OCI-LY3 (cell line): Measurements from ENCODE around the gene RNF112.
"Not testable (repeated sequence)": the region's sequence is repeated elsewhere in the genome, so short reads cannot be mapped to it uniquely, and the experiment has no call there.

ENCODE experiments used
- H2AFZ ChIP-seq: fragments of 200-600, 300-600 bp; shearing (Covaris generic); 2 replicates; pipeline ENCODE4 v1.6.0; 2014; ENCODE audit warnings: antibody characterized with exemption, low read depth, low read length
- H3K27ac ChIP-seq: fragments of 200-600, 300-600 bp; sonication (generic); 2 replicates; pipeline ENCODE4 v1.5.1; 2014; ENCODE audit warnings: mild to moderate bottlenecking, low read length, moderate library complexity, mixed read lengths
- H3K27me3 ChIP-seq: fragments of 200-600, 300-600 bp; sonication (generic); 2 replicates; pipeline ENCODE4 v1.6.1; 2014; ENCODE audit warnings: low read depth, low read length, mixed read lengths
- H3K36me3 ChIP-seq: fragments of 200-600, 300-600 bp; sonication (generic); replicated peaks from 2 replicates; pipeline ENCODE3; 2014; ENCODE audit warnings: low read depth, low read length, mixed read lengths
- H3K4me1 ChIP-seq: fragments of 300-600, 200-600 bp; sonication (generic); 2 replicates; pipeline ENCODE4 v1.6.1; 2014; ENCODE audit warnings: low read length, mixed read lengths
- H3K4me2 ChIP-seq: fragments of 200-600, 300-600 bp; sonication (generic); 2 replicates; pipeline ENCODE4 v1.6.1; 2014; ENCODE audit warnings: low read length, mixed read lengths
- H3K4me3 ChIP-seq: fragments of 300-600, 200-600 bp; sonication (generic); 2 replicates; pipeline ENCODE4 v1.5.1; 2014; ENCODE audit warnings: antibody characterized with exemption, mild to moderate bottlenecking, low read length, moderate library complexity
- H3K79me2 ChIP-seq: fragments of 300-600, 200-600 bp; shearing (Covaris generic); 2 replicates; pipeline ENCODE4 v1.6.1; 2014; ENCODE audit warnings: mild to moderate bottlenecking, low read length, mixed read lengths
- H3K9ac ChIP-seq: fragments of 300-600, 200-600 bp; shearing (Covaris generic); 2 replicates; pipeline ENCODE4 v1.6.0; 2014; ENCODE audit warnings: mild to moderate bottlenecking, low read length, moderate library complexity
- H3K9me3 ChIP-seq: fragments of 200-600, 300-600 bp; shearing (Covaris generic); 2 replicates; pipeline ENCODE4 v1.6.1; 2014; ENCODE audit warnings: low read length, mixed read lengths; ENCODE audit not compliant: insufficient read depth
- H4K20me1 ChIP-seq: fragments of 200-600, 300-600 bp; sonication (generic); 2 replicates; pipeline ENCODE4 v1.6.1; 2016; ENCODE audit warnings: low read length, mixed read lengths; ENCODE audit not compliant: insufficient read depth
- CTCF ChIP-seq: fragments of 200-600, 300-600 bp; sonication (generic); IDR thresholded peaks from 2 replicates; pipeline ENCODE4 v1.5.1; 2014; ENCODE audit warnings: antibody characterized with exemption, low read length, low read depth
- EZH2phosphoT487 ChIP-seq: fragments of 200-600 bp; shearing (Covaris generic); IDR thresholded peaks from 2 replicates; pipeline ENCODE4 v1.6.1; 2018; ENCODE audit warnings: antibody characterized with exemption, mixed run types, low read depth

Gene RNF112

GRCh38 chr17:19442731-19443130 is 31.7 kb downstream of the RNF112 start:
- H2AFZ ChIP-seq, result no peak overlapping the region
- no peaks in the 10 kb centered on the region for H3K27me3 ChIP-seq
- TF ChIP-seq CTCF (no peak), EZH2phosphoT487 (no peak)
- H3K9me3 ChIP-seq, result no peaks in the 10 kb centered on the region
- H3K4me3 ChIP-seq, result no peak overlapping the region
- H3K4me1 ChIP-seq, result no peaks in the 10 kb centered on the region
- no peaks in the 10 kb centered on the region for H3K79me2 ChIP-seq
- H4K20me1 ChIP-seq, result no peaks in the 10 kb centered on the region
- no peaks in the 10 kb centered on the region for H3K36me3 ChIP-seq
- no peak overlapping the region for H3K27ac ChIP-seq
- H3K9ac ChIP-seq, result no peak overlapping the region
- no peak overlapping the region for H3K4me2 ChIP-seq

- no peaks in the 10 kb centered on the region for H3K9me3 ChIP-seq
- H3K4me2 ChIP-seq, result no peak overlapping the region
- no peak overlapping the region for H3K27ac ChIP-seq
- no peaks in the 10 kb centered on the region for H4K20me1 ChIP-seq
- H3K27me3 ChIP-seq, result no peaks in the 10 kb centered on the region
- H3K36me3 ChIP-seq, result no peaks in the 10 kb centered on the region
- H3K9ac ChIP-seq, result no peak overlapping the region
- H3K4me3 ChIP-seq, result no peak overlapping the region
- no peaks in the 10 kb centered on the region for H3K4me1 ChIP-seq
- no peak overlapping the region for H2AFZ ChIP-seq
- no peaks in the 10 kb centered on the region for H3K79me2 ChIP-seq
- TF ChIP-seq EZH2phosphoT487 (no peak), CTCF (no peak)
These were observed 32.1 kb downstream of the RNF112 start for GRCh38 chr17:19443148-19443547.

GRCh38 chr17:19445105-19445504 is 34.1 kb downstream of the RNF112 start:
- TF ChIP-seq EZH2phosphoT487, result no peak
- TF ChIP-seq CTCF, result no peak

GRCh38 chr17:19446577-19446976 is 35.5 kb downstream of the RNF112 start:
- H2AFZ ChIP-seq, H3K36me3 ChIP-seq, H3K27ac ChIP-seq, H3K9ac ChIP-seq, H3K9me3 ChIP-seq, H3K4me2 ChIP-seq, H3K4me1 ChIP-seq, H3K4me3 ChIP-seq, H3K79me2 ChIP-seq, H4K20me1 ChIP-seq, H3K27me3 ChIP-seq: not testable (repeated sequence)

More at GRCh38 chr17:19445105-19445504, 34.1 kb downstream of the RNF112 start:
- H3K79me2 ChIP-seq, result no peaks in the 10 kb centered on the region
- no peak overlapping the region for H3K27ac ChIP-seq
- no peak overlapping the region for H3K9ac ChIP-seq
- H2AFZ ChIP-seq, result no peak overlapping the region
- H3K4me3 ChIP-seq, result no peak overlapping the region
- H3K36me3 ChIP-seq, result no peaks in the 10 kb centered on the region
- H3K9me3 ChIP-seq, result no peaks in the 10 kb centered on the region
- no peaks in the 10 kb centered on the region for H3K27me3 ChIP-seq
- no peaks in the 10 kb centered on the region for H3K4me1 ChIP-seq
- H4K20me1 ChIP-seq, result no peaks in the 10 kb centered on the region
- no peak overlapping the region for H3K4me2 ChIP-seq

- Histone ChIP-seq H3K9me3 (no peaks in the 10 kb centered on the region), H3K4me1 (no peaks in the 10 kb centered on the region), H3K4me3 (no peak overlapping the region), H4K20me1 (no peaks in the 10 kb centered on the region), H3K36me3 (no peaks in the 10 kb centered on the region), H3K9ac (no peak overlapping the region), H3K27ac (no peak overlapping the region), H3K27me3 (no peaks in the 10 kb centered on the region), H2AFZ (no peak overlapping the region), H3K4me2 (no peak overlapping the region), H3K79me2 (no peaks in the 10 kb centered on the region)
- no peak for TF ChIP-seq EZH2phosphoT487
- peak; percentile 51 for TF ChIP-seq CTCF
These were observed 36.1 kb downstream of the RNF112 start for GRCh38 chr17:19447085-19447583.
